T-cell (primary cell): ENCODE results near the gene SEMA4F. TPM values are rescaled to one million over a fixed set of nuclear protein-coding genes. Genes with fewer than 3 reads are reported as not detected.

Experiments used
- ATAC-seq, 4 experiments: fragments of 200-7000 bp in 3 of 4; fragments of 150-1000 bp in 1 of 4; cut with Tn5 transposase; replicated peaks in 1 of 4; 1 replicate in 3 of 4; 2 replicates in 1 of 4; pipeline ENCODE4 v1.10.0; 2021; ENCODE audit warnings: moderate library complexity in 3 of 4, mild to moderate bottlenecking in 2 of 4, moderate number of reproducible peaks in 1 of 4
- CTCF ChIA-PET, 2 donors: fragments of 300-600 bp; sonication (Branson Sonifier 250); formaldehyde crosslinking; loops; one replicate each; lab custom pipeline; 2022; ENCODE audit warnings: antibody characterized with exemption in 2 of 2; lab: Charles Lee
- POLR2A ChIA-PET, 2 donors: fragments of 300-600 bp; sonication (Branson Sonifier 250); formaldehyde crosslinking; loops; one replicate each; lab custom pipeline; 2022; ENCODE audit warnings: antibody characterized with exemption in 2 of 2; lab: Charles Lee
- DNase-seq, 35 experiments: peaks; one replicate each; pipeline versions ENCODE4 v3.0.0 to v3.0.0-alpha.2; 2013 to 2023
- H3K27ac ChIP-seq: one replicate; pipeline ENCODE4 v1.5.1; 2013; ENCODE audit warnings: low read length
- H3K27me3 ChIP-seq, 2 experiments: replicated peaks in 1 of 2; 1 replicate in 1 of 2; 2 replicates in 1 of 2; pipeline versions ENCODE4 v1.6.1 to v1.7.0; 2013; ENCODE audit warnings: low read length in 1 of 2, mixed read lengths in 1 of 2; ENCODE audit not compliant: control insufficient read depth in 2 of 2, insufficient read depth in 2 of 2; ENCODE audit errors: extremely low read depth in 1 of 2
- H3K36me3 ChIP-seq, 2 donors: 1 replicate in 1 of 2; 2 replicates in 1 of 2; pipeline versions ENCODE4 v1.6.1 to v1.7.0; 2013; ENCODE audit warnings: low read length in 1 of 2; ENCODE audit not compliant: control insufficient read depth in 2 of 2, insufficient read depth in 1 of 2; ENCODE audit errors: extremely low read depth in 1 of 2
- H3K4me1 ChIP-seq, 2 experiments: 1 replicate in 1 of 2; 2 replicates in 1 of 2; pipeline versions ENCODE4 v1.6.1 to v1.7.0; 2013; ENCODE audit warnings: low read length in 2 of 2, mixed read lengths in 1 of 2; ENCODE audit not compliant: insufficient read depth in 2 of 2, control insufficient read depth in 1 of 2; ENCODE audit errors: extremely low read depth in 1 of 2
- H3K4me3 ChIP-seq, 2 donors: 1 replicate in 1 of 2; 2 replicates in 1 of 2; pipeline versions ENCODE4 v1.5.1 to v1.7.0; 2013; ENCODE audit warnings: mild to moderate bottlenecking in 2 of 2, low read length in 1 of 2, moderate library complexity in 1 of 2; ENCODE audit not compliant: control insufficient read depth in 1 of 2; ENCODE audit errors: extremely low read depth in 1 of 2
- H3K9me3 ChIP-seq: 2 replicates; pipeline ENCODE4 v1.7.0; 2013
- H3K27ac Mint-ChIP-seq, 2 donors: one replicate each; pipeline ENCODE4 v1.8.0; 2020 to 2021; ENCODE audit warnings: mild to moderate bottlenecking in 2 of 2, mixed read lengths in 2 of 2
- H3K27me3 Mint-ChIP-seq, 2 donors: one replicate each; pipeline ENCODE4 v1.8.0; 2021 to 2022; ENCODE audit warnings: mixed read lengths in 2 of 2
- H3K36me3 Mint-ChIP-seq: one replicate; pipeline ENCODE4 v1.8.0; 2021; ENCODE audit warnings: mixed read lengths
- H3K4me1 Mint-ChIP-seq, 3 donors: one replicate each; pipeline ENCODE4 v1.8.0; 2020 to 2022; ENCODE audit warnings: mixed read lengths in 3 of 3, mild to moderate bottlenecking in 1 of 3
- H3K4me3 Mint-ChIP-seq, 3 donors: one replicate each; pipeline ENCODE4 v1.8.0; 2020 to 2022; ENCODE audit warnings: mild to moderate bottlenecking in 3 of 3, mixed read lengths in 3 of 3, moderate library complexity in 3 of 3
- H3K9me3 Mint-ChIP-seq, 3 donors: one replicate each; pipeline ENCODE4 v1.8.0; 2020 to 2022; ENCODE audit warnings: mixed read lengths in 3 of 3
- WGBS: methylation state at CpG from one replicate; pipeline ENCODE4 v1.1.5; 2013; ENCODE audit warnings: missing lambda C conversion rate; ENCODE audit not compliant: insufficient coverage; 5-methylcytosine and 5-hydroxymethylcytosine counted together
- total RNA-seq, 35 experiments: library from RNA in 6 of 35; stranded (reverse) in 6 of 35; fragments of 120-200 nt in 1 of 35; gene quantifications; one replicate each; pipeline versions ENCODE4 v1.2.1 to v1.2.4 and lab custom pipeline; 2013 to 2026

SEMA4F gene
- total RNA-seq, 5 donors from 2014 or later (not counting 1 experiment from before 2014, with no cell fraction given): 12.2 to 24.9 (median 18.6) TPM

DNA sequence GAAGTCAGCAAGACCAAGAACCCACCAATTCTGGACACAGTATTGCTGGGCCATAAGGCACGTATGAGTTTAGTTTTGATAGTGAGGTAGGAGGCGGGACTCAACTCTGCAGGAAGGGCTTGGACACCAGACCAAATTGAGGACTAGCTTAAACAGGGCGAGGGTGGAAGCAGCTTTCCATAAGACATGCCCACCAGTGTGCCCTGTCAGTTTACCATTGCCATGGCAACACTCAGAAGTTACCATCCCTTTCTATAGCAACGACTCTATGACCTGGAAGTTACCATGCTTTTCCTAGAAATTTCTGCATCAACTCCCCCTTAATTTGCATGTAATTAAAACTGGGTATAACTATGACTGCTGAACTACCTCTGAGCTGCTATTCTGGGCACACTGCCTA is 8.7 kb upstream of the SEMA4F start:
- ChIA-PET POLR2A (no interaction called here), CTCF (no interaction called here)
- no peak overlapping the region for H3K4me3 Mint-ChIP-seq
- H3K27ac ChIP-seq: no peak overlapping the region
- DNase-seq (no peak), ATAC-seq (no peak)
- no peaks in the 10 kb centered on the region for H3K9me3 ChIP-seq
- H3K36me3 Mint-ChIP-seq: no peaks in the 10 kb centered on the region
- peaks cover 2 to 4% (median 2%) of the 10 kb centered on the region in 3 donors for H3K4me1 Mint-ChIP-seq
- H3K27ac Mint-ChIP-seq: no peak overlapping the region
- WGBS: 80% methylated on average over 1 of the region's 4 CpGs
- H3K4me1 ChIP-seq: no peaks in the 10 kb centered on the region
- peaks cover 4 to 17% of the 10 kb centered on the region in 2 experiments for H3K27me3 ChIP-seq
- H3K27me3 Mint-ChIP-seq: peaks cover 33 to 46% of the 10 kb centered on the region in 2 donors
- H3K9me3 Mint-ChIP-seq: peaks cover 0 to 4% (median 0%) of the 10 kb centered on the region in 3 donors
- H3K36me3 ChIP-seq: no peaks in the 10 kb centered on the region
- H3K4me3 ChIP-seq: no peak overlapping the region

GRCh38 chr2:74646201-74646600 is 7.8 kb upstream of the SEMA4F start:
- DNase-seq: no peak
- Histone ChIP-seq H3K4me1 (no peaks in the 10 kb centered on the region), H3K9me3 (no peaks in the 10 kb centered on the region), H3K36me3 (no peaks in the 10 kb centered on the region), H3K27ac (no peak overlapping the region), H3K4me3 (no peak overlapping the region), H3K27me3 (peaks cover 4 to 14% of the 10 kb centered on the region in 2 experiments)
- H3K27me3 Mint-ChIP-seq: peaks cover 24 to 38% of the 10 kb centered on the region in 2 donors
- no peaks in the 10 kb centered on the region for H3K36me3 Mint-ChIP-seq
- no peak for ATAC-seq
- peaks cover 0 to 4% (median 0%) of the 10 kb centered on the region in 3 donors for H3K9me3 Mint-ChIP-seq
- CTCF ChIA-PET: interaction anchor here in 1 of 2 donors (0.5 kb wide), 1 partner anchor 45 kb away, joined by 3 read pairs; no protein-coding TSS in a partner anchor
- H3K27ac Mint-ChIP-seq: no peak overlapping the region
- POLR2A ChIA-PET: no interaction called here
- H3K4me1 Mint-ChIP-seq: peaks cover 2 to 4% (median 2%) of the 10 kb centered on the region in 3 donors
- WGBS: 100% methylated on average over 1 of the region's 2 CpGs
- no peak overlapping the region for H3K4me3 Mint-ChIP-seq

DNA sequence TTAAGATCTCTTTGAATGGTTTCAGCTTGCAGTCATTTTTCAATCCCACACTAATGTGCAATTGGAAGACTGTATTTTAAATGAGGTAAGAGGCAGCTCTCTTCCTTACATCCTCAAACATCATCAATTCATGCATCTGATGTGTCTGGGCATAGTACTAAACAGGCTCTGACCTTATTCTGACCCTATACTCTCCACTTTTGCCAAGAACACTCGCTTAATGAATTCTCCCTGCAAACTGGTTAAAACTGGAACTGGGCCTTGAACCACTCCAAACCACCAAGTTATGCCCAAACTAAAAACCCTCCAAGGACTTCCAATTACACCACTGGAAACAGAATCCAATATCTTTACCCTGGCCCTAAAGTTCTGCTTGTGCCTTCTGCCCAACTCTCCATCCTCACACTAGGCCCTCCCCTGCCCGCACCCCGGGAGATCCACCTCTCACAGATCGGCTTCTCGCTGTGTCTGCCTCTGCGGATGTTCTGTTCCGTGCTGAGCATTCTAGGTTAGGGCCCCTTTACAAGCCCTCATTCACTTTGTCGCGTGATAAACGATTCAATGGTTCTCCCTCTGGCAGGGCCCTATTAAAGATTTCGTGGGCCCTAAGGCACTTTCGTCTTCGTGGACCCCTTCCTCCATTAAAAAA is 7.1 kb upstream of the SEMA4F start:
- DNase-seq (no peak), ATAC-seq (no peak)
- Histone ChIP-seq H3K4me1 (no peaks in the 10 kb centered on the region), H3K9me3 (no peaks in the 10 kb centered on the region), H3K4me3 (no peak overlapping the region), H3K27me3 (peaks cover 4 to 12% of the 10 kb centered on the region in 2 experiments), H3K36me3 (no peaks in the 10 kb centered on the region), H3K27ac (no peak overlapping the region)
- POLR2A ChIA-PET: no interaction called here
- Mint-ChIP-seq H3K27ac (peak overlapping the region in 1 of 2 donors; percentile 25), H3K4me3 (no peak overlapping the region), H3K9me3 (peaks cover 0 to 4% (median 0%) of the 10 kb centered on the region in 3 donors), H3K27me3 (peaks cover 20 to 34% of the 10 kb centered on the region in 2 donors), H3K36me3 (no peaks in the 10 kb centered on the region), H3K4me1 (peaks cover 2 to 4% (median 2%) of the 10 kb centered on the region in 3 donors)
- CTCF ChIA-PET: no interaction called here
- 99% methylated on average over 10 of the region's 13 CpGs for WGBS

GRCh38 chr2:74648009-74648443 is 6.0 kb upstream of the SEMA4F start, which contains the start of gene M1AP:
M1AP (minus strand) TSS chr2:74648330; CDS start chr2:74640275, 8,055 bp downstream.
- Histone ChIP-seq H3K27me3 (peaks cover 4 to 12% of the 10 kb centered on the region in 2 experiments), H3K9me3 (no peaks in the 10 kb centered on the region), H3K4me1 (no peaks in the 10 kb centered on the region), H3K27ac (no peak within 1 kb of the TSS), H3K36me3 (no peaks in the 10 kb centered on the region), H3K4me3 (peak within 1 kb of the TSS in 1 of 2 donors; percentile 12)
- peaks cover 0 to 4% (median 0%) of the 10 kb centered on the region in 3 donors for H3K9me3 Mint-ChIP-seq
- H3K27me3 Mint-ChIP-seq: peaks cover 20 to 33% of the 10 kb centered on the region in 2 donors
- H3K36me3 Mint-ChIP-seq: no peaks in the 10 kb centered on the region
- H3K4me3 Mint-ChIP-seq: peak within 1 kb of the TSS in 1 of 3 donors; percentile 44
- CTCF ChIA-PET: no interaction called here
- H3K27ac Mint-ChIP-seq: peak within 1 kb of the TSS in 1 of 2 donors; percentile 25
- ATAC-seq (peak in 3 of 4 experiments; percentile 47 to 68 (median 50)), DNase-seq (peak in 5 of 35 experiments; percentile 3 to 14 (median 4))
- 36% methylated on average over 33 of the region's 45 CpGs for WGBS
- POLR2A ChIA-PET: no interaction called here
- peaks cover 4 to 6% (median 5%) of the 10 kb centered on the region in 3 donors for H3K4me1 Mint-ChIP-seq

GRCh38 chr2:74653589-74653984 is 460 bp upstream of the SEMA4F start:
- no peaks in the 10 kb centered on the region for H3K9me3 ChIP-seq
- ChIA-PET POLR2A (interaction anchor here in 1 of 2 donors (0.6 kb wide), 1 partner anchor 15 kb away, joined by 5 read pairs; no protein-coding TSS in a partner anchor), CTCF (interaction anchor here in 1 of 2 donors (0.7 to 0.8 kb wide), 2 partner anchors 67 to 205 kb away, joined by 3 read pairs; no protein-coding TSS in a partner anchor)
- Mint-ChIP-seq H3K36me3 (peaks cover 17% of the 10 kb centered on the region), H3K4me1 (peaks cover 22 to 23% (median 23%) of the 10 kb centered on the region in 3 donors), H3K9me3 (peaks cover 0 to 2% (median 0%) of the 10 kb centered on the region in 3 donors), H3K27me3 (peaks cover 10% of the 10 kb centered on the region in 2 donors), H3K4me3 (peak overlapping the region; percentile 87 to 89 (median 88)), H3K27ac (peak overlapping the region; percentile 41 to 81)
- ATAC-seq (peak; percentile 37 to 45 (median 39)), DNase-seq (peak in 3 of 35 experiments; percentile 15 to 20 (median 15))
- H3K27me3 ChIP-seq: peaks cover under 1 to 3% of the 10 kb centered on the region in 2 experiments
- WGBS: 13% methylated on average over 6 of the region's 15 CpGs
- H3K36me3 ChIP-seq: peaks cover 0 to 10% of the 10 kb centered on the region in 2 donors
- H3K4me3 ChIP-seq: peak overlapping the region; percentile 61 to 69
- H3K27ac ChIP-seq: no peak overlapping the region
- H3K4me1 ChIP-seq: peaks cover 5 to 20% of the 10 kb centered on the region in 2 experiments

DNA sequence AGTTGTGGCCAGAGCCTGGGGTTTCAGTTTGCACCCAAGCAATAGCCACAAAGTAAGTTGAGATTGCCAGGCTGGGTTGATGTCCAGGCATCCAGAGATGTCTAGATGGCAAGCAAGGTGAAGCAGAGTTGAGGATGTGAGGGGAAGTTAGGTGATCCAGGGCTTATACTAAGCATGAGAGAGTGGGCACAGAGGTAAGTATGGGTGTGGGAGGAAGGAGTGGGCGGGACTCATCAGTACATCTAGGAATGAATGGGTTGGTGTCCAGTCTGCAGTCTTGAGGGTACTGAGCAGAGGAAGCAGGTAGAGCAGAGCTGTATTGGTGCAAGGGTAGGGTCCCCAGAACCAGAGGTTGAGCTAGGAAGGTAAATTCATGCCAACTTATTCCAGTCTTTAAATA is 1.5 kb downstream of the SEMA4F start:
- Mint-ChIP-seq H3K27ac (no peak overlapping the region), H3K27me3 (no peaks in the 10 kb centered on the region), H3K4me1 (peaks cover 22 to 23% (median 22%) of the 10 kb centered on the region in 3 donors), H3K36me3 (peaks cover 29% of the 10 kb centered on the region), H3K4me3 (peak overlapping the region; percentile 58 to 88 (median 87)), H3K9me3 (no peaks in the 10 kb centered on the region)
- H3K9me3 ChIP-seq: no peaks in the 10 kb centered on the region
- H3K4me1 ChIP-seq: peaks cover 5 to 20% of the 10 kb centered on the region in 2 experiments
- DNase-seq (no peak), ATAC-seq (no peak)
- H3K27ac ChIP-seq: no peak overlapping the region
- peaks cover 0 to 12% of the 10 kb centered on the region in 2 donors for H3K36me3 ChIP-seq
- 100% methylated on average over 1 of the region's 1 CpG for WGBS
- no peak overlapping the region for H3K4me3 ChIP-seq
- no peaks in the 10 kb centered on the region for H3K27me3 ChIP-seq
- ChIA-PET CTCF (interaction anchor here in 1 of 2 donors (0.6 kb wide), 1 partner anchor 170 kb away, joined by 4 read pairs; no protein-coding TSS in a partner anchor), POLR2A (no interaction called here)
